ENCODE data around the gene CFAP210. TPM values are rescaled to one million over a fixed set of nuclear protein-coding genes. Genes with fewer than 3 reads are reported as not detected.

Gene CFAP210
- total and polyA plus RNA-seq, 4 donors = 1.2 to 7.2 (median 3.3) TPM

GRCh38 chr2:169738566-169739229 is 44.5 kb upstream of the CFAP210 start:
- ATAC-seq (ENCODE audit: insufficient read depth, low FRiP score) (no peak), DNase-seq (no peak)
- Histone ChIP-seq H3K36me3 (ENCODE audit: control insufficient read depth in 4 of 4, insufficient read depth in 4 of 4, low read length in 4 of 4) (peaks cover 0 to 8% (median 0%) of the 10 kb centered on the region in 4 donors), H3K9me3 (ENCODE audit: control insufficient read depth in 4 of 4, insufficient read depth in 3 of 4, low read length in 3 of 4) (no peaks in the 10 kb centered on the region), H3K27me3 (ENCODE audit: control insufficient read depth in 3 of 3, insufficient read depth in 3 of 3, low read length in 2 of 3) (no peaks in the 10 kb centered on the region), H3K4me3 (no peak overlapping the region), H3K9ac (ENCODE audit: insufficient read depth in 1 of 2, low read length in 2 of 2) (no peak overlapping the region), H3K27ac (ENCODE audit: low read depth in 1 of 2, low read length in 1 of 2) (no peak overlapping the region), H3K4me1 (ENCODE audit: control insufficient read depth in 5 of 5, insufficient read depth in 5 of 5, low read length in 5 of 5) (peaks cover 2 to 9% (median 5%) of the 10 kb centered on the region in 5 donors)
- TF ChIP-seq, protein P1, sequence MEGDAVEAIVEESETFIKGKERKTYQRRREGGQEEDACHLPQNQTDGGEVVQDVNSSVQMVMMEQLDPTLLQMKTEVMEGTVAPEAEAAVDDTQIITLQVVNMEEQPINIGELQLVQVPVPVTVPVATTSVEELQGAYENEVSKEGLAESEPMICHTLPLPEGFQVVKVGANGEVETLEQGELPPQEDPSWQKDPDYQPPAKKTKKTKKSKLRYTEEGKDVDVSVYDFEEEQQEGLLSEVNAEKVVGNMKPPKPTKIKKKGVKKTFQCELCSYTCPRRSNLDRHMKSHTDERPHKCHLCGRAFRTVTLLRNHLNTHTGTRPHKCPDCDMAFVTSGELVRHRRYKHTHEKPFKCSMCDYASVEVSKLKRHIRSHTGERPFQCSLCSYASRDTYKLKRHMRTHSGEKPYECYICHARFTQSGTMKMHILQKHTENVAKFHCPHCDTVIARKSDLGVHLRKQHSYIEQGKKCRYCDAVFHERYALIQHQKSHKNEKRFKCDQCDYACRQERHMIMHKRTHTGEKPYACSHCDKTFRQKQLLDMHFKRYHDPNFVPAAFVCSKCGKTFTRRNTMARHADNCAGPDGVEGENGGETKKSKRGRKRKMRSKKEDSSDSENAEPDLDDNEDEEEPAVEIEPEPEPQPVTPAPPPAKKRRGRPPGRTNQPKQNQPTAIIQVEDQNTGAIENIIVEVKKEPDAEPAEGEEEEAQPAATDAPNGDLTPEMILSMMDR (IDR thresholded peaks at IDR 0.05; ENCODE audit: control extremely low read depth, extremely low read depth) = no peak
- 36 to 75% methylated on average over 3 to 5 of the region's 5 CpGs for WGBS, 2 donors

DNA sequence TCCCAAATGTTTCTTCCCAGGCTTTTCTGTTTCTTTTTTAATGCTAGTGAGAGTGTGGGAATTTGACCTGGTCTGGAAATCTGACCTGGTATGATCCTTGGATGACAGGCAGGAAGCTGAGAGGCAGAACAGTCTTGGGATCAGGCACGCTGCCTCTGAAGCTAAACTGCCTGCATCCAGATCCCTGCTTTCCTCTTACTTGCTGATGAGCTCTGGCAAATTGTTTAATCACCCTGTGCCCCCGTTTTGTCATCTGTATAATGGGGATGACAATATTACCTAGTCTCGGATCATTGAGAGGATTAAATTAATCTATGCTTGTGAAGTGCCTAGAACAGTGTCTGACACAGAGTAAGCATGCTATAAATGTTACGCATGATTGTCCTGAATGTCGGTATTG is 42.7 kb upstream of the CFAP210 start:
- H3K4me3 ChIP-seq = no peak overlapping the region
- WGBS, 2 donors = 89 to 92% methylated on average over 5 of the region's 5 CpGs

GRCh38 chr2:169735623-169736022 is 41.4 kb upstream of the CFAP210 start:
- H3K9me3 ChIP-seq (ENCODE audit: control insufficient read depth in 4 of 4, insufficient read depth in 3 of 4, low read length in 3 of 4) = no peaks in the 10 kb centered on the region
- peak overlapping the region in 1 of 2 donors; percentile 12 for H3K27ac ChIP-seq (ENCODE audit: low read depth in 1 of 2, low read length in 1 of 2)
- WGBS, 2 donors = 87 to 96% methylated on average over 4 of the region's 4 CpGs
- no peaks in the 10 kb centered on the region for H3K36me3 ChIP-seq (ENCODE audit: control insufficient read depth in 4 of 4, insufficient read depth in 4 of 4, low read length in 4 of 4)
- peaks cover 0 to 7% (median 0%) of the 10 kb centered on the region in 3 donors for H3K27me3 ChIP-seq (ENCODE audit: control insufficient read depth in 3 of 3, insufficient read depth in 3 of 3, low read length in 2 of 3)
- DNase-seq = no peak
- H3K4me1 ChIP-seq (ENCODE audit: control insufficient read depth in 5 of 5, insufficient read depth in 5 of 5, low read length in 5 of 5) = peaks cover 2 to 11% (median 6%) of the 10 kb centered on the region in 5 donors
- TF ChIP-seq, protein P1 (IDR thresholded peaks at IDR 0.05; ENCODE audit: control extremely low read depth, extremely low read depth) = no peak
- no peak overlapping the region for H3K9ac ChIP-seq (ENCODE audit: insufficient read depth in 1 of 2, low read length in 2 of 2)
- no peak for ATAC-seq (ENCODE audit: insufficient read depth, low FRiP score)
- no peak overlapping the region for H3K4me3 ChIP-seq

More for the DNA sequence above, 42.7 kb upstream of the CFAP210 start:
- no peak overlapping the region for H3K9ac ChIP-seq (ENCODE audit: insufficient read depth in 1 of 2, low read length in 2 of 2)
- peaks cover 0 to 2% (median 0%) of the 10 kb centered on the region in 3 donors for H3K27me3 ChIP-seq (ENCODE audit: control insufficient read depth in 3 of 3, insufficient read depth in 3 of 3, low read length in 2 of 3)
- ATAC-seq (ENCODE audit: insufficient read depth, low FRiP score) (no peak), DNase-seq (peak in 1 of 3 donors; percentile 48)
- no peak overlapping the region for H3K27ac ChIP-seq (ENCODE audit: low read depth in 1 of 2, low read length in 1 of 2)
- H3K9me3 ChIP-seq (ENCODE audit: control insufficient read depth in 4 of 4, insufficient read depth in 3 of 4, low read length in 3 of 4) = no peaks in the 10 kb centered on the region
- TF ChIP-seq, protein P1 (IDR thresholded peaks at IDR 0.05; ENCODE audit: control extremely low read depth, extremely low read depth) = no peak
- peaks cover 2 to 11% (median 6%) of the 10 kb centered on the region in 5 donors for H3K4me1 ChIP-seq (ENCODE audit: control insufficient read depth in 5 of 5, insufficient read depth in 5 of 5, low read length in 5 of 5)
- peaks cover 0 to 2% (median 0%) of the 10 kb centered on the region in 4 donors for H3K36me3 ChIP-seq (ENCODE audit: control insufficient read depth in 4 of 4, insufficient read depth in 4 of 4, low read length in 4 of 4)
